Adrenal gland (tissue), 12 donors: ENCODE data around the gene ITPK1. TPM values are rescaled to one million over a fixed set of nuclear protein-coding genes. Genes with fewer than 3 reads are reported as not detected.
A peak's percentile ranks its signal among the peaks of the same experiment; 100 is the strongest.

ENCODE experiments used
- DNase-seq, 7 donors: peaks; one replicate each; pipeline ENCODE4 v3.0.0-alpha.2; 2019 to 2020
- H3K27ac ChIP-seq, 5 donors: fragments of 200-600 bp; sonication (generic) in 4 of 5; 1 replicate in 3 of 5; 2 replicates in 2 of 5; pipeline versions ENCODE4 v1.5.1 to v1.8.0; 2016 to 2020; ENCODE audit warnings: mild to moderate bottlenecking in 1 of 5
- H3K27me3 ChIP-seq: fragments of 200-600 bp; 2 replicates; pipeline ENCODE4 v1.8.0; 2021
- H3K36me3 ChIP-seq, 2 donors: fragments of 200-600 bp; replicated peaks in 1 of 2; 1 replicate in 1 of 2; 2 replicates in 1 of 2; pipeline versions ENCODE4 v1.5.1 to v1.8.0; 2018 to 2022
- H3K4me1 ChIP-seq, 2 donors: fragments of 200-600 bp; replicated peaks in 1 of 2; 1 replicate in 1 of 2; 2 replicates in 1 of 2; pipeline versions ENCODE4 v1.5.1 to v1.8.0; 2018 to 2021
- H3K4me3 ChIP-seq, 4 donors: fragments of 200-600 bp; sonication (generic) in 3 of 4; one replicate each; pipeline ENCODE4 v1.5.1; 2016 to 2018
- H3K9me3 ChIP-seq, 3 donors: fragments of 200-600 bp; sonication (generic) in 1 of 3; replicated peaks in 1 of 3; 1 replicate in 2 of 3; 2 replicates in 1 of 3; pipeline versions ENCODE4 v1.5.1 to v1.8.0; 2016 to 2021
- POLR2A ChIP-seq, 2 donors: fragments of 450-650 bp; IDR thresholded peaks; one replicate each; pipeline ENCODE4 v1.6.1; 2017; ENCODE audit warnings: antibody characterized with exemption in 2 of 2, mild to moderate bottlenecking in 2 of 2, moderate library complexity in 1 of 2
- WGBS, 4 donors: extraction: QIAGEN DNeasy Blood & Tissue Kit in 2 of 4; methylation state at CpG; one replicate each; pipeline versions ENCODE4 v1.1.5 to v1.1.7; 2013 to 2017; 5-methylcytosine and 5-hydroxymethylcytosine counted together
- intact Hi-C, 2 donors: fragments of 100-400 bp; cut with DNase I; formaldehyde crosslinking; loops; one replicate each; pipeline versions ENCODE4 v1.14.1 to v1.15.0; 2022 to 2023
- polyA plus RNA-seq, 3 donors: library from polyadenylated mRNA; stranded (reverse); fragments of 200-250 nt in 2 of 3; fragments of 350-450 nt in 1 of 3; fragmentation: Illumina TruSeq in 1 of 3; extraction: RNeasy Lipid Tissue Mini Kit (QIAGEN cat#74804) in 1 of 3; gene quantifications; one replicate each; pipeline ENCODE4 v1.2.3, GENCODE V29; 2013 to 2014
- total RNA-seq, 9 donors: library from RNA; depleted of rRNA in 4 of 9; stranded (reverse); fragments of >200 nt in 4 of 9; fragments of 120-200 nt in 1 of 9; fragmentation: NEBNext Ultra II Directional in 1 of 9; extraction: Animal tissue kit (Norgen Biotek cat#: 25700) in 1 of 9; gene quantifications; one replicate each; pipeline versions ENCODE4 v1.1.0 to v1.2.4, GENCODE V29; 2013 to 2023
- TF ChIP-seq, protein P1 (sequence below), 6 experiments: fragments of 450-650 bp in 4 of 6; fragments of 200-600 bp in 2 of 6; sonication (generic) in 1 of 6; IDR thresholded peaks; 1 replicate in 5 of 6; 2 replicates in 1 of 6; pipeline versions ENCODE4 v1.5.1 to v1.8.0; 2016 to 2021; ENCODE audit warnings: antibody characterized with exemption in 6 of 6, mild to moderate bottlenecking in 2 of 6, moderate library complexity in 1 of 6
- donor health status: healthy with polysubstance abuse.
- donor health status: Bipolar disorder and iron deficiency.
- donor health status: DM: yes; HTN: yes; CAD: no.
- donor health status: DM: no; HTN: no; CAD: no.
- donor health status: DM: no; HTN: no; CAD: no.
- donor health status: DM: yes; HTN: yes; CAD: no.

Gene ITPK1
- total and polyA plus RNA-seq, 12 donors, result 28.1 to 182 (median 49.2) TPM

DNA sequence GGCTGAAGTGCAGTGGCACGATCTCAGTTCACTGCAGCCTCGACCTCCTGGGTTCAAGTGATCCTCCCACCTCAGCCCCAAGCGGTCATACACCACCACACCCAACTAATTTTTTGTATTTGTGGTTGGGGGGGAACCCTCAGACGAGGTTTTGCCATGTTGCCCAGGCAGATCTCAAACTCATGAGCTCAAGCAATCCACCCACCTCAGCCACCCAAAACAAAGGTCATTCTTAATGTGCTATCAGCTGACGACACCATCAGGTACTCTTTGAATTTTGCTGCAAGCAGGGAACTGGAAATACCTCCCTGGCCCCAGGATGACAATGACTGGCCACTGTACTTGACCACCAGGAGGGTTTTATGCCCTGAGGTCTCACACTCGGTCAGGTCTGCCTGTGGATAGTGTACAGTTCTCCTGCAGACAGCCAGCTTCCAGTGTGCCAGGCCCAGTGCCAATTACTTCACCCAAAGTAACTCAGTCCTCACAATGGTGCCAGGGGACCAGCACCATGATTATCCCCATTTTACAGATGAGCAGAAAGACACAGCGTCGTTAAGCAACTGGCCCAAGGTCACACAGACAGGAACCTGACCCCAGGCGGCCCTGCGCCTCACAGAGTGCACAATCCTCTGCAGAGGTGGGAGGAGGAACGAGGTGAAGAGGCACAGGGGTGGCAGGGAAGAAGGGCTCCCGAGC is 42.9 kb downstream of the ITPK1 start:
- H3K27me3 ChIP-seq, result no peaks in the 10 kb centered on the region

DNA sequence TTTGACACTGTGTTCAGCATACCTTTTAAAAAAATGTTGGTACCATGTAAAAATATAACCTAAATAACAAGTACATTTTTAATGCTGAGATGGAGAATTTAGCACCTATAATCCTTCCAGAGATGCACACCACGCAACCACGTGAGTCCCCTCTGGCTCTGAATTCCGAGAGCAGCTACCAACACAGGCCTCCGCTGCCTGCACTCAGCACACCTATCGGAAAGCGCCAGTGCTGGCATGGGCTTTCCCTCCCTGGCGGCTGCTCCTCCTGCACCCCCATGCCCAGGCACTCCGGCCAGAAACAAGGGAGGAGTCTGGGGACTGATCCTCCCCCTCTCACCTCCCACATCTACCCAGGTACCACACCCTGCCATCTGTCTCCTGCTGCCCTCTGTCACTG is 47.0 kb downstream of the ITPK1 start:
- Histone ChIP-seq H3K27me3 (no peaks in the 10 kb centered on the region), H3K36me3 (no peaks in the 10 kb centered on the region), H3K27ac (no peak overlapping the region), H3K4me3 (no peak overlapping the region), H3K4me1 (peaks cover 4 to 23% of the 10 kb centered on the region in 2 donors), H3K9me3 (no peaks in the 10 kb centered on the region)
- TF ChIP-seq, protein P1, sequence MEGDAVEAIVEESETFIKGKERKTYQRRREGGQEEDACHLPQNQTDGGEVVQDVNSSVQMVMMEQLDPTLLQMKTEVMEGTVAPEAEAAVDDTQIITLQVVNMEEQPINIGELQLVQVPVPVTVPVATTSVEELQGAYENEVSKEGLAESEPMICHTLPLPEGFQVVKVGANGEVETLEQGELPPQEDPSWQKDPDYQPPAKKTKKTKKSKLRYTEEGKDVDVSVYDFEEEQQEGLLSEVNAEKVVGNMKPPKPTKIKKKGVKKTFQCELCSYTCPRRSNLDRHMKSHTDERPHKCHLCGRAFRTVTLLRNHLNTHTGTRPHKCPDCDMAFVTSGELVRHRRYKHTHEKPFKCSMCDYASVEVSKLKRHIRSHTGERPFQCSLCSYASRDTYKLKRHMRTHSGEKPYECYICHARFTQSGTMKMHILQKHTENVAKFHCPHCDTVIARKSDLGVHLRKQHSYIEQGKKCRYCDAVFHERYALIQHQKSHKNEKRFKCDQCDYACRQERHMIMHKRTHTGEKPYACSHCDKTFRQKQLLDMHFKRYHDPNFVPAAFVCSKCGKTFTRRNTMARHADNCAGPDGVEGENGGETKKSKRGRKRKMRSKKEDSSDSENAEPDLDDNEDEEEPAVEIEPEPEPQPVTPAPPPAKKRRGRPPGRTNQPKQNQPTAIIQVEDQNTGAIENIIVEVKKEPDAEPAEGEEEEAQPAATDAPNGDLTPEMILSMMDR (IDR thresholded peaks at IDR 0.05), result no peak
- no peak for TF ChIP-seq POLR2A (IDR thresholded peaks at IDR 0.05)
- WGBS, 4 donors, result 83 to 93% (median 91%) methylated on average over 4 to 8 of the region's 8 CpGs
- intact Hi-C loops, result no loop called here
- no peak for DNase-seq

More for the DNA sequence above, 42.9 kb downstream of the ITPK1 start:
- DNase-seq, result no peak
- intact Hi-C loops, result no loop called here
- Histone ChIP-seq H3K4me3 (no peak overlapping the region), H3K27ac (peak overlapping the region in 2 of 5 donors; percentile 78 to 94), H3K36me3 (no peaks in the 10 kb centered on the region), H3K9me3 (no peaks in the 10 kb centered on the region), H3K4me1 (peaks cover 4 to 26% of the 10 kb centered on the region in 2 donors)
- WGBS, 4 donors, result 62 to 76% (median 70%) methylated on average over 12 of the region's 12 CpGs
- TF ChIP-seq POLR2A (IDR thresholded peaks at IDR 0.05), result no peak
- TF ChIP-seq, protein P1 (IDR thresholded peaks at IDR 0.05), result no peak

DNA sequence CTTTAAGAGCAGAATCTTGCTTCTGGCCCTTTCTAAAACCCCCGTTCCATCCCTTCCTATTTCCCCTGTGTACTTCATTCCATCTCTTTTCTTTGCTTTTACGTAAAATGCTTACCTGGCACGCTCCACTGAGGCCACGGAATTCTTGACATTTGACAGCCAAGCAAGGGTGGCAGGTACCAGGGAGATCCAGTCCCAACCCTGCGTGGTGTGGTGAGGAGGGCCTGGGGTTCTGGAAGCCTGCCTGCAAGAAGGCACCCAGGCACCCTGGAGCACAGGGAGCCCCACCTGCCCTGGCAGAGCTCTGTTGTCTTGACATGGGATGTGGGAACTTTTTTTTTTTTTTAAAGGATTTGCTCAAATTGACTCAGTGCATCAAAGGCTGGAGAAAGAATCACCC is 48.6 kb downstream of the ITPK1 start:
- Histone ChIP-seq H3K36me3 (no peaks in the 10 kb centered on the region), H3K4me3 (no peak overlapping the region), H3K27me3 (no peaks in the 10 kb centered on the region), H3K27ac (no peak overlapping the region), H3K9me3 (no peaks in the 10 kb centered on the region), H3K4me1 (peaks cover 0 to 8% of the 10 kb centered on the region in 2 donors)
- intact Hi-C loops, result no loop called here
- 90 to 97% (median 96%) methylated on average over 5 of the region's 5 CpGs for WGBS, 4 donors
- no peak for DNase-seq
- no peak for TF ChIP-seq POLR2A (IDR thresholded peaks at IDR 0.05)
- TF ChIP-seq, protein P1 (IDR thresholded peaks at IDR 0.05), result no peak

- TF ChIP-seq, protein P1 (IDR thresholded peaks at IDR 0.05), result no peak
- no peak for TF ChIP-seq POLR2A (IDR thresholded peaks at IDR 0.05)
- Histone ChIP-seq H3K4me3 (no peak overlapping the region), H3K36me3 (no peaks in the 10 kb centered on the region), H3K27ac (no peak overlapping the region), H3K9me3 (no peaks in the 10 kb centered on the region), H3K4me1 (peaks cover 0 to 8% of the 10 kb centered on the region in 2 donors), H3K27me3 (no peaks in the 10 kb centered on the region)
- no peak for DNase-seq
- intact Hi-C loops, result no loop called here
- 57 to 86% (median 71%) methylated on average over 2 of the region's 2 CpGs for WGBS, 4 donors
These were observed 50.4 kb downstream of the ITPK1 start for GRCh38 chr14:93065272-93065730.
